K562 (cell line): ENCODE data around the gene NRF1. TPM values are rescaled to one million over a fixed set of nuclear protein-coding genes. Genes with fewer than 3 reads are reported as not detected.

Source experiments
- ATAC-seq: fragments of 200-7000 bp; cut with Tn5 transposase; 3 replicates; pipeline ENCODE4 v1.9.1; 2020; ENCODE audit warnings: moderate library complexity
- BruUV-seq: library from RNA; stranded (reverse); fragments of 400-500 nt; replicated peaks from 2 replicates; lab custom pipeline; 2021; lab: Mats Ljungman, UMichigan
- CTCF ChIA-PET: fragments of 300-600 bp; formaldehyde crosslinking; extraction: SDS; loops from one replicate; lab custom pipeline; 2021; ENCODE audit warnings: low intra/inter-chr PET ratio; lab: Yijun Ruan, JAX
- POLR2A ChIA-PET: fragments of 300-600, 350-650 bp; sonication (Branson Sonifier 250); formaldehyde crosslinking; extraction: SDS; loops from one replicate; lab custom pipeline; 2021; ENCODE audit warnings: antibody characterized with exemption, inconsistent platforms; lab: Yijun Ruan, JAX
- DNase-seq, 4 experiments: peaks; one replicate each; pipeline versions ENCODE4 v3.0.0 to v3.0.0-alpha.2; 2011 to 2018; ENCODE audit warnings: low spot score in 3 of 4, mixed read lengths in 3 of 4; ENCODE audit errors: extremely low read depth in 1 of 4
- FAIRE-seq: peaks from 2 replicates; lab custom pipeline; 2011; peaks lifted over from hg19 to GRCh38; lab: Jason Lieb, UNC
- H2AFZ ChIP-seq: 2 replicates; pipeline ENCODE4 v1.6.0; 2011; ENCODE audit warnings: low read depth, low read length, control low read depth, inconsistent platforms
- H3K27ac ChIP-seq: fragments of 200-600 bp; 3 replicates; pipeline ENCODE4 v1.8.0; 2011; ENCODE audit warnings: low read depth, mild to moderate bottlenecking, control low read depth, inconsistent platforms, low read length, moderate library complexity, mixed read lengths; ENCODE audit errors: extremely low read depth
- H3K27me3 ChIP-seq, 2 experiments: fragments of 300-600 bp in 1 of 2; 2 replicates in 1 of 2; 3 replicates in 1 of 2; pipeline versions ENCODE4 v1.6.0 to v1.8.0; 2011; ENCODE audit warnings: inconsistent platforms in 2 of 2, low read length in 2 of 2, mild to moderate bottlenecking in 1 of 2, mixed read lengths in 1 of 2, moderate library complexity in 1 of 2; ENCODE audit not compliant: control insufficient read depth in 2 of 2, insufficient read depth in 2 of 2
- H3K36me3 ChIP-seq: fragments of 300-600 bp; 3 replicates; pipeline ENCODE4 v1.8.0; 2011; ENCODE audit warnings: mild to moderate bottlenecking, low read length, inconsistent platforms; ENCODE audit not compliant: control insufficient read depth, insufficient read depth
- H3K4me1 ChIP-seq, 2 experiments: fragments of 200-600 bp in 1 of 2; replicated peaks in 1 of 2; 2 replicates in 1 of 2; 3 replicates in 1 of 2; pipeline versions ENCODE4 v1.5.1 to v1.8.0; 2011; ENCODE audit warnings: inconsistent platforms in 2 of 2, low read length in 2 of 2, mild to moderate bottlenecking in 1 of 2, mixed read lengths in 1 of 2, moderate library complexity in 1 of 2; ENCODE audit not compliant: control insufficient read depth in 2 of 2, insufficient read depth in 2 of 2
- H3K4me2 ChIP-seq: 2 replicates; pipeline ENCODE4 v1.6.1; 2011; ENCODE audit warnings: low read length, control low read depth, inconsistent platforms, mixed read lengths; ENCODE audit not compliant: insufficient read depth
- H3K4me3 ChIP-seq: fragments of 200-600 bp; sonication (generic), shearing (Covaris generic); 2 replicates; pipeline ENCODE4 v1.5.1; 2016; ENCODE audit warnings: control low read depth, inconsistent platforms
- H3K79me2 ChIP-seq: fragments of 200-600 bp; 3 replicates; pipeline ENCODE4 v1.8.0; 2011; ENCODE audit warnings: low read length, inconsistent platforms; ENCODE audit not compliant: control insufficient read depth, insufficient read depth
- H3K9ac ChIP-seq, 2 experiments: 2 replicates each; pipeline versions ENCODE4 v1.6.0 to v1.6.1; 2011; ENCODE audit warnings: low read depth in 2 of 2, low read length in 2 of 2, control low read depth in 1 of 2, inconsistent platforms in 1 of 2, mild to moderate bottlenecking in 1 of 2, mixed read lengths in 1 of 2; ENCODE audit not compliant: insufficient read depth in 1 of 2
- H3K9me1 ChIP-seq: one replicate; pipeline ENCODE4 v1.6.0; 2011; ENCODE audit warnings: inconsistent platforms, mild to moderate bottlenecking, low read length, moderate library complexity; ENCODE audit not compliant: control insufficient read depth, insufficient read depth
- H3K9me3 ChIP-seq: replicated peaks from 2 replicates; pipeline ENCODE4 v1.5.1; 2011; ENCODE audit warnings: low read depth, low read length, inconsistent platforms; ENCODE audit not compliant: control insufficient read depth, insufficient read depth
- H4K20me1 ChIP-seq: replicated peaks from 2 replicates; pipeline ENCODE4 v1.6.1; 2011; ENCODE audit warnings: low read length, inconsistent platforms, mixed read lengths; ENCODE audit not compliant: control insufficient read depth, insufficient read depth
- HMGN3 ChIP-seq: IDR thresholded peaks from 2 replicates; pipeline ENCODE4 v1.6.1; 2011; ENCODE audit warnings: borderline replicate concordance, low read depth, mild to moderate bottlenecking, mixed read lengths, low read length; ENCODE audit not compliant: insufficient read length; ENCODE audit errors: extremely low read depth
- WGBS: fragments of 100-300 bp; shearing (Covaris generic); methylation state at CpG from one replicate; pipeline ENCODE4 v1.1.6; 2016; ENCODE audit warnings: low coverage, mixed read lengths; ENCODE audit not compliant: insufficient coverage; ENCODE audit errors: missing lambda C conversion rate; 5-methylcytosine and 5-hydroxymethylcytosine counted together
- in situ Hi-C: fragments of 300-500 bp; cut with MboI; formaldehyde crosslinking; loops from 4 replicates; pipeline ENCODE4 v1.15.0; 2018; ENCODE audit warnings: inconsistent platforms, mixed read lengths
- intact Hi-C: fragments of 100-400 bp; cut with micrococcal nuclease; formaldehyde crosslinking; loops from 2 replicates; pipeline ENCODE4 v1.14.2; 2022
- polyA plus RNA-seq, 8 experiments: library from polyadenylated mRNA; depleted of rRNA in 4 of 8; stranded (reverse) in 5 of 8; unstranded in 3 of 8; fragments of >200 nt; fragmentation: Nextera tagmentation in 2 of 8; fragmentation: Illumina TruSeq in 1 of 8; extraction: Ambion mirVana in 2 of 8; extraction: Trizol in 1 of 8; gene quantifications; 2 replicates each; pipeline versions ENCODE4 v1.2.1 to v1.2.3, GENCODE V29; 2011 to 2014; ENCODE audit warnings: inconsistent platforms in 1 of 8, missing spikeins in 1 of 8
- total RNA-seq, 7 experiments: library from RNA; depleted of rRNA in 6 of 7; stranded (reverse); fragments of >200 nt in 6 of 7; fragmentation: Illumina TruSeq in 2 of 7; extraction: Trizol in 2 of 7; gene quantifications; 2 replicates each; pipeline versions ENCODE4 v1.2.1 to v1.2.3, GENCODE V29; 2011 to 2021; ENCODE audit warnings: low replicate concordance in 1 of 7
- TF ChIP-seq, protein P1 (sequence below): fragments of 450-650 bp; conservative IDR thresholded peaks from 2 replicates; pipeline ENCODE4 v1.6.1; 2016; ENCODE audit warnings: missing genetic modification characterization, low read depth, mild to moderate bottlenecking, control low read depth, missing compliant biosample characterization

NRF1 gene
- total and polyA plus RNA-seq, 9 of the 15 experiments (the other 6 are each of a cell fraction or from before 2014, with no cell fraction given), result 8.6 to 28.8 (median 20.3) TPM

DNA sequence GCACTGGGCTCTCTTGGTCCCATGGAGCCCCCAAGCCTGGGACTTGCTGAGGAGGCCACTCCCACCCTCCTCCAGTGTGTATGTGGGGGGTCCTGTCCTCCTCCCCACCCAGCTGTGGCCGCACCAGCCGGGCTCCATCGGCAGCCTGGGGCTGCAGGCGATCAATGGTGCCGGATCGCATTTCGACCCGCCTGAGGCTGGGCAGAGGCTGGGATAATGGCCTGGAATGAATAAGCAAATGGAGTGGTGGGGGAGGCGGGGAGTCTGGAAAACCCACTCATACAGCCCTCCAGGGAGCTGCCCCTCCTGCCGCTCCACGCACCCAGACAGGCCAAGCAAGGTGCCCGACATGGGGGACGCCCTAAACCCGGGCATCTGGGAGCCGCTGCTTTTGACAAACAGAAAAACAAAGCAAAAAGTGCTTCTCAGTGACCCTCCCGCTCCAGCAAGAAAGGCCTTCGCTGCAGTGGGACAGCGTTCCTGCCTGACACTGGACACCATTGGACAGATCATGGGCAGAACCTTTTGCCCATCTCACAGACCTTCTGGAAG lies 160.5 kb downstream of the NRF1 start:
- Histone ChIP-seq H4K20me1 (no peaks in the 10 kb centered on the region; the same call in 1 of the 2 replicates), H3K9ac (peak overlapping the region in 1 of 2 experiments; percentile 50; a peak in 2 of 4 replicates), H3K4me1 (peaks cover 39 to 86% of the 10 kb centered on the region in 2 experiments), H3K27me3 (no peaks in the 10 kb centered on the region), H2AFZ (no peak overlapping the region), H3K27ac (no peak overlapping the region), H3K4me3 (no peak overlapping the region), H3K36me3 (peaks cover 9% of the 10 kb centered on the region; the same call in 2 of the 3 replicates), H3K9me3 (no peaks in the 10 kb centered on the region), H3K4me2 (no peak overlapping the region), H3K9me1 (no peaks in the 10 kb centered on the region), H3K79me2 (peaks cover 13% of the 10 kb centered on the region)
- intact Hi-C loops (no loop called here), in situ Hi-C loops (no loop called here)
- ATAC-seq, result no peak
- ChIA-PET CTCF (no interaction called here), POLR2A (no interaction called here)
- TF ChIP-seq, protein P1, sequence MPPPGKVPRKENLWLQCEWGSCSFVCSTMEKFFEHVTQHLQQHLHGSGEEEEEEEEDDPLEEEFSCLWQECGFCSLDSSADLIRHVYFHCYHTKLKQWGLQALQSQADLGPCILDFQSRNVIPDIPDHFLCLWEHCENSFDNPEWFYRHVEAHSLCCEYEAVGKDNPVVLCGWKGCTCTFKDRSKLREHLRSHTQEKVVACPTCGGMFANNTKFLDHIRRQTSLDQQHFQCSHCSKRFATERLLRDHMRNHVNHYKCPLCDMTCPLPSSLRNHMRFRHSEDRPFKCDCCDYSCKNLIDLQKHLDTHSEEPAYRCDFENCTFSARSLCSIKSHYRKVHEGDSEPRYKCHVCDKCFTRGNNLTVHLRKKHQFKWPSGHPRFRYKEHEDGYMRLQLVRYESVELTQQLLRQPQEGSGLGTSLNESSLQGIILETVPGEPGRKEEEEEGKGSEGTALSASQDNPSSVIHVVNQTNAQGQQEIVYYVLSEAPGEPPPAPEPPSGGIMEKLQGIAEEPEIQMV (tag), result no peak
- peak; percentile 18 for TF ChIP-seq HMGN3
- BruUV-seq, result no TSS peak
- FAIRE-seq, result no peak
- no peak for DNase-seq
- 89% methylated on average over 18 of the region's 18 CpGs for WGBS
